GM12872 (cell line): ENCODE data around the gene PDLIM3.

Experiments used
- CTCF ChIP-seq: IDR thresholded peaks from 3 replicates; pipeline ENCODE4 v1.5.1; 2011; ENCODE audit warnings: low read depth, mild to moderate bottlenecking, low read length, moderate library complexity; ENCODE audit not compliant: insufficient read depth

Gene PDLIM3

GRCh38 chr4:185467101-185467500 lies 68.2 kb downstream of the PDLIM3 start:
- TF ChIP-seq CTCF, result no peak

- no peak for TF ChIP-seq CTCF
Measured at GRCh38 chr4:185465707-185466106, 69.6 kb downstream of the PDLIM3 start.

DNA sequence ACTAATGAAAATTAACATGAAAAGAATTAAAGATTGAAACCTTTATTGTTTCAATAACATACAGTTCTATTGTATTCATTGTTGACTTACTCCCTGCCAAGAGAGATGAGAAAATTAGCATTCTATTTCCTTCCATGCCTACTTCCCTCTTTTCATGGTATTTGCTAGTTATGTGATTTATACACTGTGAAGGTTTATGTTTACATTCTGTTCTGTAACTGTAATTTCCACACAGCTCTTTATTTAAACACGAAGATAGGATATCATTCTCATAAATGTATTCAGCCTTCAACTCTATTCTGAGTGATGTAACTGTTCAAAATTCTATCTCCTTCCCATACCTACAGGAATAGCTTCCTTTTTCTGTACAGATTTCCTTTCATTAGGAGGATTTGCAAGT lies 70.4 kb downstream of the PDLIM3 start:
- no peak for TF ChIP-seq CTCF

DNA sequence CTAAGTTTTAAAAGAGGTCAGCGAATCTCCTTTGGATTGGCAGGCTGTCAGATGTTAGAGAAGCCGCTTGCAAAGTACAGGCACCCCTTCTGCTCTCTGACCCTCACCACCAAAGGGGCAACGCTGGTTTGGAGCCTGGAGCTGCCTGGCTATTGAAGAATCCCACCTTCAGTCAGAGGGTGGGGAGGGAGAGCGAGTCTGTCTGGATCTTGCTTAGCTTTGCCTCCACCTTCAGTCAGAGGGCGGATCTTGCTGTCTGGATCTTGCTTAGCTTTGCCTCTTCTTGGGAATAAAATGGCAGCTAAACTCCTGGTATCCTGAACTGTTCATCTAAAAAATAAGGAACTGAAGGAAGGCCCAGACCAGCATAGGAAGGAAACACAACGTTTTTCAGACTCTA lies 71.1 kb downstream of the PDLIM3 start:
- no peak for TF ChIP-seq CTCF

DNA sequence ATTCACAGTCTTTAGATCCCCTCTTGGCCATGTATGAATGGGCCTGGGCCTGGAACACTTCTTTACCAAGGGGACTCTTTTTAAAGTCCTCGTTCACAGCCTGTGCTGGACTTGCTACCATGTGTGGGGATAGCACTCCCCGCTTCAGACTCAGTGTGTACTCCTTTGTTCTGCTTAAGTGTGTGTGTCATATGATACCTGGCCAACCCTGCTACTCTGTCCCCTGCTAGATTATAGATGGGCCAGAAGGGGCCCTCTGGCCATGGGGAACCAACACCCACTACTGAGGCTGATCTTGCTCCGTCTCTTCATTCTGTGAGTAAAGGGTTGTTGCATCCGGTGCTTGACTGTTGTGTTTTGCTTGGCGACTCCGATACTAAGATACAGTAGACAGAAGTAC lies 71.8 kb downstream of the PDLIM3 start:
- TF ChIP-seq CTCF, result no peak

DNA sequence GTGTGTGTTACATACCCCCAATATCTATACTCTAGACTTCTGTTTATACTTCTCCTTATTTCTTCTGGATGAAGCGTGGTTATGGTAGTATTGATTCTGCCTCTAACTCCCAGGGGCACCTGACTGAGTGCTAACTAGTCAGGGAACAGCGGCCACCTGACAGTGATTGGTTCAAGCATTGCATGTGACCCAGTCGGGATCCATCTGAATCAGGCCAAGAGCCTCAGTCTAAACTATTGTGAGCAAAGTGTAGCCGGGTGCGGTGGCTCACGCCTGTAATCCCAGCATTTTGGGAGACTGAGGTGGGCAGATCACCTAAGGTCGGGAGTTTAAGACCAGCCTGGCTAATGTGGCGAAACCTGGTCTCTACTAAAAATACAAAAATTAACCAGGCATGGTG lies 73.7 kb downstream of the PDLIM3 start:
- no peak for TF ChIP-seq CTCF

- TF ChIP-seq CTCF, result no peak
Measured at GRCh38 chr4:185457136-185457535, 78.2 kb downstream of the PDLIM3 start.

GRCh38 chr4:185456131-185456530 lies 79.2 kb downstream of the PDLIM3 start:
- TF ChIP-seq CTCF, result no peak
